Ascending aorta (tissue), 2 donors: ENCODE data around the gene PSMB9. TPM values are rescaled to one million over a fixed set of nuclear protein-coding genes. Genes with fewer than 3 reads are reported as not detected.

Experiments used
- DNase-seq, 2 donors: peaks; one replicate each; pipeline ENCODE4 v3.0.0-alpha.2; 2019; ENCODE audit warnings: low spot score in 2 of 2
- H3K27ac ChIP-seq, 2 donors: fragments of 200-600 bp; sonication (generic); one replicate each; pipeline ENCODE4 v1.5.1; 2016 to 2017; ENCODE audit warnings: mild to moderate bottlenecking in 1 of 2
- H3K27me3 ChIP-seq: fragments of 200-600 bp; sonication (generic); one replicate; pipeline ENCODE4 v1.5.1; 2017
- H3K36me3 ChIP-seq, 2 donors: fragments of 200-600 bp; sonication (generic); one replicate each; pipeline ENCODE4 v1.5.1; 2016
- H3K4me1 ChIP-seq, 2 donors: fragments of 200-600 bp; sonication (generic); one replicate each; pipeline ENCODE4 v1.5.1; 2016 to 2017; ENCODE audit warnings: mild to moderate bottlenecking in 1 of 2
- H3K4me3 ChIP-seq, 2 donors: fragments of 200-600 bp; sonication (generic); one replicate each; pipeline ENCODE4 v1.5.1; 2016 to 2017; ENCODE audit warnings: mild to moderate bottlenecking in 1 of 2
- H3K9me3 ChIP-seq, 2 donors: fragments of 200-600 bp; sonication (generic); one replicate each; pipeline ENCODE4 v1.5.1; 2016
- intact Hi-C: fragments of 100-400 bp; cut with DNase I; formaldehyde crosslinking; loops from one replicate; pipeline ENCODE4 v1.15.1; 2023
- total RNA-seq: library from RNA; depleted of rRNA; stranded (reverse); fragments of >200 nt; gene quantifications from one replicate; pipeline ENCODE4 v1.1.0, GENCODE V29; 2016
- TF ChIP-seq, protein P1 (sequence below), 3 experiments: fragments of 200-600 bp in 2 of 3; fragments of 450-650 bp in 1 of 3; sonication (generic) in 2 of 3; IDR thresholded peaks; one replicate each; pipeline ENCODE4 v1.5.1; 2016 to 2019; ENCODE audit warnings: antibody characterized with exemption in 3 of 3, mild to moderate bottlenecking in 1 of 3, moderate library complexity in 1 of 3

The PSMB9 gene
- total RNA-seq, 1 donor from 2014 or later: 42.8 TPM

DNA sequence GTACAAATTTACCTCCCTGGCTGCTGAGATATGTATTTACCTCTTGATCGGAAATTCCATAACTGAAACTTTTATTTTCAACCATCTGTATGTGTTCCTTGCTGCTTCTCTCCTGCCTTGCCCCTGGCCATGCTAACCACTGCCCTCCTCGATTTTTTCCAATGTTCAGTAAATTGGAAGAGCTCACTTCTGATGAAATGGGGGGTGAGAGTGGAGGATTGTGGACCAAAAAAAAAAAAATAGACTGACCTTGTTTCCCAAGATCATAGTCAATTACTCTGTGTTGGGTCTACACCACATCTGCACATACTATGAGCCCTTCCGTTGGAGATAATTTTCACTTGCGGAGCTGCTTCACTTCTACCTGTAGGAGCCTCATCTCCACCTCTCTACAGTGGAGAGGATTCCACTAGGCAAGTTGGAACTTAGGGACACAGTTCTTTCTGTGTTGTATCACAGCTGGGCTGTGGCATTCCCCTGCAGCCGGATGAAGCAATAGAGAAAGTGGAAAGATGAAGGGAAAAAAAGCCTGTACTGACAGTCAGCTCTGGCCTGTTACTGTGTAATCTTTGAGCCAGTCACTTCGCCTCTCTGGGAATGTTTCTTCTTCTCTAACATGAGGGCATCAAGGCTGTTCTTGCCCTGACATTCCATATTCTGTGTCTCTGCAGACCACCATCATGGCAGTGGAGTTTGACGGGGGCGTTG is 1.6 kb downstream of the PSMB9 start:
- TF ChIP-seq, protein P1, sequence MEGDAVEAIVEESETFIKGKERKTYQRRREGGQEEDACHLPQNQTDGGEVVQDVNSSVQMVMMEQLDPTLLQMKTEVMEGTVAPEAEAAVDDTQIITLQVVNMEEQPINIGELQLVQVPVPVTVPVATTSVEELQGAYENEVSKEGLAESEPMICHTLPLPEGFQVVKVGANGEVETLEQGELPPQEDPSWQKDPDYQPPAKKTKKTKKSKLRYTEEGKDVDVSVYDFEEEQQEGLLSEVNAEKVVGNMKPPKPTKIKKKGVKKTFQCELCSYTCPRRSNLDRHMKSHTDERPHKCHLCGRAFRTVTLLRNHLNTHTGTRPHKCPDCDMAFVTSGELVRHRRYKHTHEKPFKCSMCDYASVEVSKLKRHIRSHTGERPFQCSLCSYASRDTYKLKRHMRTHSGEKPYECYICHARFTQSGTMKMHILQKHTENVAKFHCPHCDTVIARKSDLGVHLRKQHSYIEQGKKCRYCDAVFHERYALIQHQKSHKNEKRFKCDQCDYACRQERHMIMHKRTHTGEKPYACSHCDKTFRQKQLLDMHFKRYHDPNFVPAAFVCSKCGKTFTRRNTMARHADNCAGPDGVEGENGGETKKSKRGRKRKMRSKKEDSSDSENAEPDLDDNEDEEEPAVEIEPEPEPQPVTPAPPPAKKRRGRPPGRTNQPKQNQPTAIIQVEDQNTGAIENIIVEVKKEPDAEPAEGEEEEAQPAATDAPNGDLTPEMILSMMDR (IDR thresholded peaks at IDR 0.05): no peak
- Histone ChIP-seq H3K27me3 (no peaks in the 10 kb centered on the region), H3K27ac (no peak overlapping the region), H3K36me3 (peaks cover 6 to 7% of the 10 kb centered on the region in 2 donors), H3K4me1 (peaks cover 4 to 9% of the 10 kb centered on the region in 2 donors), H3K9me3 (no peaks in the 10 kb centered on the region), H3K4me3 (no peak overlapping the region)
- no peak for DNase-seq
- intact Hi-C loops: loop anchor here (10.0 kb wide), 1 partner anchor 1651 kb away; no protein-coding TSS in a partner anchor

DNA sequence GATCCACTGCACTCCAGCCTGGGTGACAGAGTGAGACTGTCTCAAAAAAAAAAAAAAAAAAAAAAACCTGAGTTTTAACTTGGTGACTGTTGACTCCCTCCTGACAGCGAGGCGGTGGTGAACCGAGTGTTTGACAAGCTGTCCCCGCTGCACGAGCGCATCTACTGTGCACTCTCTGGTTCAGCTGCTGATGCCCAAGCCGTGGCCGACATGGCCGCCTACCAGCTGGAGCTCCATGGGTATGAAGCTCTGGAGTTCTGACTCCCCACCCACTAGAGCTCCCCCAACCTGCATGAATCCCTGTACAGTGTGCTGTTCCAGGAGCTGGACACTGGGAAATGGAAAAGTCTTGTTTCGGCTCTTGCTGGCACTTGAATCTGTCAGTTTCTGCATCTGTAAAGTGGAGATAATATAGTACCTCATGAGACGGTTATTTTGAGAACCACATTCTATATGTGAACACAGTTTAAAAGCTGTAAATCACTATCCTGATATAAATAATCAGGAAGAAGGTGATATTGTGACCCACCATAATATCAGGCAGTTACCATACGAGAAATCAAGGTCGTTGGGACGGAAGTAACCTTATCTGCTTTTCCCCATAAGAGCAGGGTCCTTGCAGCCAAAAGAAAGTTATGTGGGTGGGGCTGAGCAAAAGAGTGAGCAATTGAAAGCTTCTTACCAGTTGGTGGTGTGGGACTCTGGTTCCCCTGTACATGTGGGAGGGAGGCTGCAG is 3.3 kb downstream of the PSMB9 start:
- no peak overlapping the region for H3K4me3 ChIP-seq

DNA sequence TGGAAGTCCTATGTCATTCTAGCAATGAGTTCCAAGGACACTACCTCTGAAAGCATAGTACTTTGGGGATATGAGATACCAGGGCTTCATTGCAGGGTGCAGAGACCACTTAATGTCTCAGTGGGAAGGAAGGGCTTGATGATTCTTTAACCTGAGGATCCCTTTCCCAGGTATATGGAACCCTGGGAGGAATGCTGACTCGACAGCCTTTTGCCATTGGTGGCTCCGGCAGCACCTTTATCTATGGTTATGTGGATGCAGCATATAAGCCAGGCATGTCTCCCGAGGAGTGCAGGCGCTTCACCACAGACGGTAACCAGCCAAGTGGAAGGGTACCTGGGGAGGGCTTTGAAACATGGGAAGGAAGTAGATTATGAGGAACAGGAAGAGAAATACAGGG is 4.2 kb downstream of the PSMB9 start:
- no peaks in the 10 kb centered on the region for H3K9me3 ChIP-seq
- peaks cover 0 to 4% of the 10 kb centered on the region in 2 donors for H3K4me1 ChIP-seq
- H3K4me3 ChIP-seq: no peak overlapping the region
- intact Hi-C loops: loop anchor here (10.0 kb wide), 1 partner anchor 1653 kb away; no protein-coding TSS in a partner anchor
- peaks cover 0 to 4% of the 10 kb centered on the region in 2 donors for H3K36me3 ChIP-seq
- H3K27me3 ChIP-seq: no peaks in the 10 kb centered on the region
- H3K27ac ChIP-seq: no peak overlapping the region
- no peak for DNase-seq
- TF ChIP-seq, protein P1 (IDR thresholded peaks at IDR 0.05): no peak

More for the DNA sequence above, 3.3 kb downstream of the PSMB9 start:
- Histone ChIP-seq H3K27me3 (no peaks in the 10 kb centered on the region), H3K36me3 (peaks cover 0 to 4% of the 10 kb centered on the region in 2 donors), H3K9me3 (no peaks in the 10 kb centered on the region), H3K4me1 (peaks cover 1 to 4% of the 10 kb centered on the region in 2 donors), H3K27ac (no peak overlapping the region)
- TF ChIP-seq, protein P1 (IDR thresholded peaks at IDR 0.05): no peak
- intact Hi-C loops: loop anchor here (10.0 kb wide), 1 partner anchor 1653 kb away; no protein-coding TSS in a partner anchor
- no peak for DNase-seq

DNA sequence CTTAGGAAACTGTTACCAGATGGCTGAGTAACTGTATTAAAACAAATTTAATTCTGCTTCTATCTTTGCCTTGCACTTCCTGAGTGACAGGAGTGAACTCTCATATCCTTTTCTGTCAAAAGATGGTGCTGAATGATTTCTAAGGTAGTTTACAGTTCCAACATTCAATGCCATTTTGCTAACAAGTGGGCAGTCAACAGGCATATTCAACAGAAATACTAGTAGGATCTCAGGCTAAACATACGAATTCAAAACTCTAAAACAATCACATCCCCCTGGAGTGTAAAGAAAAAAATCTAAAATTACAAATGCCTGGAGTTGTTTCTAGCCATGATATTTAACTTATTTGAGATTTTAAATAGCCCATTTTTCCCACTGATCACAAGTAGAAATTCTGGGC is 6.7 kb downstream of the PSMB9 start:
- intact Hi-C loops: no loop called here
- Histone ChIP-seq H3K27ac (no peak overlapping the region), H3K9me3 (no peaks in the 10 kb centered on the region)

DNA sequence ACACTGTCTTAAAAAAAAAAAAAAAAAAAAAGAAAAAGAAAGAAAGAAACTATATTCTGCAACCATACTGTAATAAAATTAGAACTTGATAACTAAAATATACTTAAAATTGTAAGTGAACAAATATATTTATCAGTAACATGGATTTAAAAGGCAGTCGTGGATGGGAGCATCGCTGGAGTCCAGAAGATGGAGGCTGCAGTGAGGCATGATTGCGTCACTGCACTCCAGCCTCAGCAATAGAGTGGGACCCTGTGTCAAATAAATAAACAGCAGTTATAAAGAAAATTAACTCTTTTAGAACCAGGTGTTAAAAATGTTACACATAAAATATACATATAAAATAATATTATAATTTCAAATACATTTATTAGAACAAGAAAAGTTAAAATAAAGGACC is 8.7 kb downstream of the PSMB9 start:
- Histone ChIP-seq H3K4me3 (no peak overlapping the region), H3K9me3 (no peaks in the 10 kb centered on the region), H3K27me3 (no peaks in the 10 kb centered on the region), H3K4me1 (no peaks in the 10 kb centered on the region), H3K27ac (no peak overlapping the region), H3K36me3 (peaks cover 0 to 4% of the 10 kb centered on the region in 2 donors)
- DNase-seq: no peak
- intact Hi-C loops: no loop called here
- TF ChIP-seq, protein P1 (IDR thresholded peaks at IDR 0.05): no peak

More for the DNA sequence above, 6.7 kb downstream of the PSMB9 start:
- Histone ChIP-seq H3K4me3 (no peak overlapping the region), H3K36me3 (peaks cover 0 to 4% of the 10 kb centered on the region in 2 donors), H3K4me1 (no peaks in the 10 kb centered on the region), H3K27me3 (no peaks in the 10 kb centered on the region)
- no peak for DNase-seq
- TF ChIP-seq, protein P1 (IDR thresholded peaks at IDR 0.05): no peak
